Measurements from ENCODE around the gene LDLRAD3.
"Not testable (repeated sequence)": the region's sequence is repeated elsewhere in the genome, so short reads cannot be mapped to it uniquely, and the experiment has no call there.

Gene LDLRAD3

GRCh38 chr11:36186340-36187175 lies 242.7 kb downstream of the LDLRAD3 start:
- DNase-seq, result peak; percentile 39

GRCh38 chr11:36187622-36188021 lies 243.8 kb downstream of the LDLRAD3 start:
- no peak for DNase-seq

- DNase-seq, result not testable (repeated sequence)
Observed at GRCh38 chr11:36189735-36190134, 245.9 kb downstream of the LDLRAD3 start.

- no peak for DNase-seq
Observed at GRCh38 chr11:36191941-36192340, 248.1 kb downstream of the LDLRAD3 start.

GRCh38 chr11:36192425-36193289 lies 248.8 kb downstream of the LDLRAD3 start:
- peak; percentile 17 for DNase-seq

GRCh38 chr11:36193290-36193619 lies 249.4 kb downstream of the LDLRAD3 start:
- no peak for DNase-seq

- no peak for DNase-seq
Observed at GRCh38 chr11:36193721-36194120, 249.9 kb downstream of the LDLRAD3 start.

GRCh38 chr11:36195496-36196354 lies 251.9 kb downstream of the LDLRAD3 start:
- peak; percentile 93 for DNase-seq

GRCh38 chr11:36196411-36196998 lies 252.6 kb downstream of the LDLRAD3 start:
- DNase-seq, result peak; percentile 65

GRCh38 chr11:36201411-36201810 lies 257.5 kb downstream of the LDLRAD3 start:
- DNase-seq, result no peak

GRCh38 chr11:36205536-36205935 lies 261.7 kb downstream of the LDLRAD3 start:
- DNase-seq, result no peak

GRCh38 chr11:36210529-36210928 lies 266.7 kb downstream of the LDLRAD3 start:
- no peak for DNase-seq

- DNase-seq, result no peak
Observed at GRCh38 chr11:36211761-36212430, 268.0 kb downstream of the LDLRAD3 start.

GRCh38 chr11:36212564-36213392 lies 268.9 kb downstream of the LDLRAD3 start:
- DNase-seq, result peak; percentile 71

- DNase-seq, result no peak
Observed at GRCh38 chr11:36213393-36213840, 269.6 kb downstream of the LDLRAD3 start.

GRCh38 chr11:36214480-36214879 lies 270.6 kb downstream of the LDLRAD3 start:
- no peak for DNase-seq

- DNase-seq, result no peak
Observed at GRCh38 chr11:36214976-36215692, 271.3 kb downstream of the LDLRAD3 start.

GRCh38 chr11:36215693-36216060 lies 271.8 kb downstream of the LDLRAD3 start:
- DNase-seq, result no peak

- no peak for DNase-seq
Observed at GRCh38 chr11:36216061-36216615, 272.3 kb downstream of the LDLRAD3 start.
